Mesenchymal stem cell (in vitro differentiated cells and primary cell): ENCODE measurements around the gene RDH5.

ENCODE experiments used
- DNase-seq: peaks from one replicate; pipeline ENCODE4 v3.0.0-alpha.2; 2013
- H2AFZ ChIP-seq: one replicate; pipeline ENCODE4 v1.6.1; 2013; ENCODE audit warnings: low read depth, mild to moderate bottlenecking, control low read depth, inconsistent platforms, low read length, moderate library complexity
- H2AK5ac ChIP-seq: 2 replicates; pipeline ENCODE4 v1.6.1; 2013; ENCODE audit warnings: low read length, moderate library complexity, mild to moderate bottlenecking, inconsistent platforms; ENCODE audit not compliant: severe bottlenecking
- H2BK120ac ChIP-seq: one replicate; pipeline ENCODE4 v1.6.1; 2013; ENCODE audit warnings: low read depth, mild to moderate bottlenecking, inconsistent platforms, low read length, moderate library complexity
- H2BK12ac ChIP-seq, 2 experiments: one replicate each; pipeline ENCODE4 v1.6.1; 2013; ENCODE audit warnings: inconsistent platforms in 2 of 2, low read length in 2 of 2, mild to moderate bottlenecking in 2 of 2, moderate library complexity in 2 of 2, control low read depth in 1 of 2
- H2BK15ac ChIP-seq: one replicate; pipeline ENCODE4 v1.6.1; 2013; ENCODE audit warnings: mild to moderate bottlenecking, low read depth, inconsistent platforms; ENCODE audit not compliant: poor library complexity, severe bottlenecking
- H2BK5ac ChIP-seq: 2 replicates; pipeline ENCODE4 v1.6.1; 2013; ENCODE audit warnings: low read depth, mild to moderate bottlenecking, low read length, control low read depth, inconsistent platforms; ENCODE audit not compliant: poor library complexity, severe bottlenecking
- H3K14ac ChIP-seq, 2 experiments: one replicate each; pipeline ENCODE4 v1.6.1; 2013; ENCODE audit warnings: inconsistent platforms in 2 of 2, low read length in 2 of 2, control low read depth in 1 of 2, mild to moderate bottlenecking in 1 of 2, moderate library complexity in 1 of 2
- H3K18ac ChIP-seq, 2 experiments: one replicate each; pipeline ENCODE4 v1.6.1; 2013; ENCODE audit warnings: inconsistent platforms in 2 of 2, low read length in 2 of 2, control low read depth in 1 of 2, low read depth in 1 of 2, mild to moderate bottlenecking in 1 of 2
- H3K23ac ChIP-seq, 2 experiments: one replicate each; pipeline ENCODE4 v1.6.1; 2013; ENCODE audit warnings: inconsistent platforms in 2 of 2, low read length in 2 of 2, mild to moderate bottlenecking in 2 of 2, moderate library complexity in 2 of 2, control low read depth in 1 of 2
- H3K27ac ChIP-seq: 2 replicates; pipeline ENCODE4 v1.5.1; 2013; ENCODE audit warnings: mild to moderate bottlenecking, moderate library complexity, low read length, control low read depth, inconsistent platforms; ENCODE audit not compliant: poor library complexity, severe bottlenecking
- H3K27me3 ChIP-seq, 2 experiments: 2 replicates each; pipeline versions ENCODE4 v1.6.1 to v1.7.0; 2013; ENCODE audit warnings: low read length in 2 of 2, mild to moderate bottlenecking in 2 of 2, moderate library complexity in 2 of 2, control low read depth in 1 of 2, inconsistent platforms in 1 of 2; ENCODE audit not compliant: control insufficient read depth in 1 of 2, insufficient read depth in 1 of 2
- H3K36me3 ChIP-seq, 2 experiments: 2 replicates each; pipeline versions ENCODE4 v1.6.1 to v1.7.0; 2013; ENCODE audit warnings: low read length in 2 of 2, control low read depth in 1 of 2, inconsistent platforms in 1 of 2, low read depth in 1 of 2, mild to moderate bottlenecking in 1 of 2; ENCODE audit not compliant: insufficient read depth in 2 of 2, control insufficient read depth in 1 of 2
- H3K4ac ChIP-seq, 2 experiments: one replicate each; pipeline ENCODE4 v1.6.1; 2013; ENCODE audit warnings: inconsistent platforms in 2 of 2, low read length in 2 of 2, mild to moderate bottlenecking in 2 of 2, moderate library complexity in 2 of 2, control low read depth in 1 of 2, low read depth in 1 of 2
- H3K4me1 ChIP-seq: 2 replicates; pipeline ENCODE4 v1.6.1; 2013; ENCODE audit warnings: low read depth, low read length, control low read depth; ENCODE audit not compliant: control insufficient read depth, insufficient read depth
- H3K4me2 ChIP-seq: 2 replicates; pipeline ENCODE4 v1.6.1; 2013; ENCODE audit warnings: low read length, mild to moderate bottlenecking, inconsistent platforms; ENCODE audit not compliant: poor library complexity, severe bottlenecking
- H3K4me3 ChIP-seq, 2 experiments: 2 replicates each; pipeline versions ENCODE4 v1.5.1 to v1.7.0; 2013; ENCODE audit warnings: low read length in 2 of 2, mild to moderate bottlenecking in 2 of 2, control low read depth in 1 of 2, low read depth in 1 of 2; ENCODE audit not compliant: insufficient read depth in 1 of 2
- H3K79me1 ChIP-seq: replicated peaks from 2 replicates; pipeline ENCODE4 v1.6.1; 2013; ENCODE audit warnings: mild to moderate bottlenecking, control low read depth, low read length, inconsistent platforms; ENCODE audit not compliant: poor library complexity, severe bottlenecking
- H3K9ac ChIP-seq: 2 replicates; pipeline ENCODE4 v1.7.0; 2013; ENCODE audit warnings: mild to moderate bottlenecking, low read length, moderate library complexity
- H3K9me3 ChIP-seq: 2 replicates; pipeline ENCODE4 v1.7.0; 2013; ENCODE audit warnings: mild to moderate bottlenecking, low read length; ENCODE audit not compliant: control insufficient read depth
- H4K8ac ChIP-seq: one replicate; pipeline ENCODE4 v1.6.1; 2013; ENCODE audit warnings: inconsistent platforms, mild to moderate bottlenecking, low read length, moderate library complexity
- H4K91ac ChIP-seq: one replicate; pipeline ENCODE4 v1.6.1; 2013; ENCODE audit warnings: mild to moderate bottlenecking, low read length, inconsistent platforms
- WGBS: methylation state at CpG from one replicate; pipeline ENCODE4 v1.1.7; 2013; ENCODE audit warnings: mixed read lengths; 5-methylcytosine and 5-hydroxymethylcytosine counted together

The RDH5 gene

DNA sequence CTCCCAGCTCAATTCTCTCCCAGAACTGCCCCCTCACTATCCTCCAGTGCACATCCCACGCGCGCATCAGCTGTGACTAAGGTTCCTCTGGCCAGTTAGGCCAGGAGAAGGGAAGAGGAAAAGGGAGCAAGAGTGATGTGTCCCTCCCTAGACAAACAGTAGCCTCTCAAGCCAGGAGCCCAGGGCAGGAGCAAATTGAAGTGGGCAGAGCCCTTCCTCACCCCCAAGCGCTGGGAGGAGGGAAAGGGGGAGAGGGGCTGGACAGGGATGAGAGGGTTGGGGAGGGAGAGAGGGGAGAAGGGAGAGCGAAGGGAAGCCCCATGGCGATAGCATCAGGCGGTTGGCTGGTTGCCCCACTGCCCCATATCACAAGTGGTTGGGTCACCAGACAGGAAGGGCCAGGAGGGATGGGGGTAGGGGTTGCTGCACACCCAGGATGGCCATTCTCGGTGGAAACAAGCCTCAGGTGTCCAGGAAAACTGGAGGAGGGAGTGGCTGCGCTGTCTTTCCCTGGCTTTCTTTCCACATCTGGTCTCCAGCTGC, 7.5 kb downstream of the RDH5 start:
- H2AFZ ChIP-seq: no peak overlapping the region
- peaks cover 39% of the 10 kb centered on the region for H3K4me1 ChIP-seq
- peak overlapping the region; percentile 95 for H3K9ac ChIP-seq
- DNase-seq: peak; percentile 55
- H3K79me1 ChIP-seq: peaks cover 15% of the 10 kb centered on the region
- H2BK12ac ChIP-seq: peak overlapping the region in 1 of 2 experiments; percentile 96
- peak overlapping the region; percentile 94 to 95 for H3K4me3 ChIP-seq
- H2AK5ac ChIP-seq: no peak overlapping the region
- peak overlapping the region; percentile 91 for H3K27ac ChIP-seq
- no peak overlapping the region for H4K8ac ChIP-seq
- H2BK5ac ChIP-seq: peak overlapping the region; percentile 48
- H3K4ac ChIP-seq: peak overlapping the region; percentile 88 to 96
- peak overlapping the region; percentile 93 to 97 for H3K18ac ChIP-seq
- peak overlapping the region; percentile 71 for H3K4me2 ChIP-seq
- H3K9me3 ChIP-seq: no peaks in the 10 kb centered on the region
- WGBS: 1% methylated on average over 6 of the region's 9 CpGs
- peaks cover 46 to 54% of the 10 kb centered on the region in 2 experiments for H3K36me3 ChIP-seq
- peak overlapping the region in 1 of 2 experiments; percentile 86 for H3K14ac ChIP-seq
- peak overlapping the region; percentile 62 for H2BK15ac ChIP-seq
- peak overlapping the region; percentile 99 for H4K91ac ChIP-seq
- H3K23ac ChIP-seq: peak overlapping the region in 1 of 2 experiments; percentile 84
- H2BK120ac ChIP-seq: peak overlapping the region; percentile 96
- no peaks in the 10 kb centered on the region for H3K27me3 ChIP-seq

GRCh38 chr12:55728186-55728938, 8.2 kb downstream of the RDH5 start:
- H3K18ac ChIP-seq: peak overlapping the region; percentile 93 to 97

GRCh38 chr12:55728939-55729818, 9.0 kb downstream of the RDH5 start, which contains the start of gene CD63:
Gene CD63 (minus strand): TSS chr12:55729009. CDS start chr12:55728341, 668 bp downstream.
- Histone ChIP-seq H2AFZ (no peak within 1 kb of the TSS), H4K8ac (peak within 1 kb of the TSS; percentile 96), H3K18ac (peak within 1 kb of the TSS; percentile 96 to 99), H2BK120ac (peak within 1 kb of the TSS; percentile 96), H4K91ac (peak within 1 kb of the TSS; percentile 99), H3K4ac (peak within 1 kb of the TSS; percentile 88 to 100), H3K79me1 (peaks cover 15% of the 10 kb centered on the region), H3K4me1 (peaks cover 32% of the 10 kb centered on the region), H3K23ac (peak within 1 kb of the TSS in 1 of 2 experiments; percentile 96), H3K27ac (peak within 1 kb of the TSS; percentile 100), H3K9ac (peak within 1 kb of the TSS; percentile 95), H2BK15ac (peak within 1 kb of the TSS; percentile 71), H3K4me2 (peak within 1 kb of the TSS; percentile 95), H2AK5ac (peak within 1 kb of the TSS; percentile 75), H3K4me3 (peak within 1 kb of the TSS; percentile 94 to 95), H3K27me3 (no peaks in the 10 kb centered on the region), H2BK5ac (peak within 1 kb of the TSS; percentile 96), H3K14ac (peak within 1 kb of the TSS in 1 of 2 experiments; percentile 96), H3K9me3 (no peaks in the 10 kb centered on the region), H3K36me3 (peaks cover 33 to 39% of the 10 kb centered on the region in 2 experiments), H2BK12ac (peak within 1 kb of the TSS; percentile 80 to 96)
- WGBS: under 1% methylated on average over 51 of the region's 61 CpGs
- peak; percentile 97 for DNase-seq

More at GRCh38 chr12:55728186-55728938, 8.2 kb downstream of the RDH5 start:
- H4K91ac ChIP-seq: peak overlapping the region; percentile 99
- DNase-seq: peak; percentile 64
- H3K23ac ChIP-seq: peak overlapping the region in 1 of 2 experiments; percentile 63
- H3K27me3 ChIP-seq: no peaks in the 10 kb centered on the region
- H3K4me2 ChIP-seq: peak overlapping the region; percentile 71
- H4K8ac ChIP-seq: peak overlapping the region; percentile 62
- under 1% methylated on average over 45 of the region's 61 CpGs for WGBS
- H2AK5ac ChIP-seq: no peak overlapping the region
- H3K4me3 ChIP-seq: peak overlapping the region; percentile 94 to 95
- H3K14ac ChIP-seq: peak overlapping the region in 1 of 2 experiments; percentile 86
- peak overlapping the region; percentile 95 for H3K9ac ChIP-seq
- H3K36me3 ChIP-seq: peaks cover 40 to 48% of the 10 kb centered on the region in 2 experiments
- no peak overlapping the region for H2AFZ ChIP-seq
- H2BK5ac ChIP-seq: peak overlapping the region; percentile 94
- H2BK15ac ChIP-seq: peak overlapping the region; percentile 62
- H3K27ac ChIP-seq: peak overlapping the region; percentile 91
- H3K79me1 ChIP-seq: peaks cover 18% of the 10 kb centered on the region
- H2BK12ac ChIP-seq: peak overlapping the region in 1 of 2 experiments; percentile 96
- peak overlapping the region; percentile 96 for H2BK120ac ChIP-seq
- peaks cover 39% of the 10 kb centered on the region for H3K4me1 ChIP-seq
- H3K9me3 ChIP-seq: no peaks in the 10 kb centered on the region
- peak overlapping the region; percentile 88 to 96 for H3K4ac ChIP-seq
